HTR-8/SVneo (cell line): ENCODE data around the gene DDX42.
"Not testable (repeated sequence)": the region's sequence is repeated elsewhere in the genome, so short reads cannot be mapped to it uniquely, and the experiment has no call there.

Experiments
- DNase-seq: peaks from one replicate; pipeline ENCODE4 v3.0.0; 2011; ENCODE audit warnings: low spot score, mixed read lengths; ENCODE audit not compliant: insufficient read length
- FAIRE-seq: peaks from 2 replicates; lab custom pipeline; 2011; peaks lifted over from hg19 to GRCh38; lab: Jason Lieb, UNC

Gene DDX42

GRCh38 chr17:63773272-63774140 is 464 bp upstream of the DDX42 start, which contains the start of gene CCDC47:
CCDC47 (minus strand) TSS chr17:63773597; CDS start chr17:63766175, 7,422 bp downstream.
- DNase-seq (peak; percentile 100), FAIRE-seq (peak; percentile 99)

- DNase-seq, result no peak
- no peak for FAIRE-seq
Measured at GRCh38 chr17:63774969-63775265, 947 bp downstream of the DDX42 start.

GRCh38 chr17:63775420-63775819 is 1.4 kb downstream of the DDX42 start:
- no peak for DNase-seq
- FAIRE-seq, result no peak

- FAIRE-seq (no peak), DNase-seq (no peak)
Measured at GRCh38 chr17:63780507-63780906, 6.5 kb downstream of the DDX42 start.

- FAIRE-seq, result no peak
Measured at GRCh38 chr17:63780928-63781327, 7.0 kb downstream of the DDX42 start.

GRCh38 chr17:63783522-63783921 is 9.6 kb downstream of the DDX42 start:
- DNase-seq (no peak), FAIRE-seq (no peak)

More at GRCh38 chr17:63780928-63781327, 7.0 kb downstream of the DDX42 start:
- no peak for DNase-seq

GRCh38 chr17:63785556-63785955 is 11.6 kb downstream of the DDX42 start:
- no peak for FAIRE-seq
- DNase-seq, result no peak

GRCh38 chr17:63786117-63786516 is 12.1 kb downstream of the DDX42 start:
- FAIRE-seq (no peak), DNase-seq (no peak)

- DNase-seq, result no peak
- no peak for FAIRE-seq
Measured at GRCh38 chr17:63786971-63787711, 13.2 kb downstream of the DDX42 start.

- DNase-seq (no peak), FAIRE-seq (no peak)
Measured at GRCh38 chr17:63790057-63790456, 16.1 kb downstream of the DDX42 start.

GRCh38 chr17:63792055-63792729 is 18.2 kb downstream of the DDX42 start:
- no peak for DNase-seq
- no peak for FAIRE-seq

- not testable (repeated sequence) for DNase-seq, FAIRE-seq
Measured at GRCh38 chr17:63796375-63796774, 22.4 kb downstream of the DDX42 start.

- DNase-seq (no peak), FAIRE-seq (no peak)
Measured at GRCh38 chr17:63798572-63799106, 24.7 kb downstream of the DDX42 start.

GRCh38 chr17:63800783-63801182 is 26.8 kb downstream of the DDX42 start:
- DNase-seq (no peak), FAIRE-seq (no peak)

- FAIRE-seq, result no peak
- DNase-seq, result no peak
Measured at GRCh38 chr17:63804328-63804727, 30.4 kb downstream of the DDX42 start.

GRCh38 chr17:63805591-63805990 is 31.6 kb downstream of the DDX42 start:
- FAIRE-seq, result no peak

GRCh38 chr17:63809970-63810369 is 36.0 kb downstream of the DDX42 start:
- FAIRE-seq, result no peak
- no peak for DNase-seq

More at GRCh38 chr17:63805591-63805990, 31.6 kb downstream of the DDX42 start:
- no peak for DNase-seq

GRCh38 chr17:63816123-63816522 is 42.2 kb downstream of the DDX42 start:
- no peak for FAIRE-seq
- DNase-seq, result no peak

GRCh38 chr17:63816669-63817068 is 42.7 kb downstream of the DDX42 start:
- no peak for FAIRE-seq
- DNase-seq, result no peak

GRCh38 chr17:63817736-63818385 is 43.9 kb downstream of the DDX42 start:
- DNase-seq (no peak), FAIRE-seq (peak; percentile 31)
